ACHN (cell line): Measurements from ENCODE around the gene CHSY1.

Source experiments
- DNase-seq: peaks from one replicate; pipeline ENCODE4 v3.0.0-alpha.2; 2015
- in situ Hi-C: cut with HindIII; loops from 2 replicates; pipeline ENCODE4 v1.10.0; 2017; ENCODE audit warnings: low sequenced_read_pairs, low pct_ligation_motif_present, low pct_unique_long_range_greater_than_20kb

The CHSY1 gene

DNA sequence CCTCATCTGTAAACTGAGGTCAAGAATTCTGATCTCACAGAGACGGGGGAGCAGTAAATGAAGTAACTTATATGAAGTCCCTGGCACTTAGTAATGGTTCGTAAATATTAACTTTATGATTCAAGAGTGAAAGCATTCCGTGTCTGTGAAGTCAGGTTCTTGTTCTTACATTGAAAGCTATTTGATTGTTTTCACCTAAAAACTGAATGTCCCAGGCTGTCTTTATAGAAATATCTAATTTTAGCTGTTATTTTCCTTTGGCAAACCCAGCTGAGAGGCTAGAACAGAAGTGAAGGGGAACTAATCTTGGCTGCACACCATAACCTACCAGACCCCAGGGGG lies 84.5 kb downstream of the CHSY1 start:
- in situ Hi-C loops: no loop called here
- DNase-seq: peak; percentile 43

DNA sequence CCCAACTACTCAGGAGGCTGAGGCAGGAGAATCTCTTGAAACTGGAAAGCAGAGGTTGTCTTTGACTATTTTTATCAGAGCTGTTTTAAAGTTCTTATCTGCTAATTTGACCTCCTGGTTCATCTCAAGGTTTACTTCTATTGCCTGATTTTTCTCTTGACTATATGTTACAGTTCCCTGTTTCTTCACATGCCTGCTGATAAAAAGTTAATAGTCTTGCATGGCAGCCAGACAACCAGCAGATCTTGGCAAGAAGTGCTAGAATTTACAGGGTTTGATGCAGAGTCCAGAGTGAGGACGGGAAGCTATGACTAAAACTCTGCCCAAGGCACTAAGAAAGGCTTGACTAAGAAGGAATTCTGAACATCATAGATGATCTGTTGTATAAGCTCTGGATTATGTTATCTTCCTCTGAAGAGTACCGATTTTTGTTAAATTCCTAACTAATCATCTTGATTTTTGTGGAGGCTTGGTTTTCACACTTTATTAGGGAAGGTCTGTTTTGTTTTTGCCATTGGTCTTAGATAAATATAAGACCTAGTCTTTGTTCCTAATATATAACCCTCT lies 85.9 kb downstream of the CHSY1 start:
- in situ Hi-C loops: no loop called here
- no peak for DNase-seq

DNA sequence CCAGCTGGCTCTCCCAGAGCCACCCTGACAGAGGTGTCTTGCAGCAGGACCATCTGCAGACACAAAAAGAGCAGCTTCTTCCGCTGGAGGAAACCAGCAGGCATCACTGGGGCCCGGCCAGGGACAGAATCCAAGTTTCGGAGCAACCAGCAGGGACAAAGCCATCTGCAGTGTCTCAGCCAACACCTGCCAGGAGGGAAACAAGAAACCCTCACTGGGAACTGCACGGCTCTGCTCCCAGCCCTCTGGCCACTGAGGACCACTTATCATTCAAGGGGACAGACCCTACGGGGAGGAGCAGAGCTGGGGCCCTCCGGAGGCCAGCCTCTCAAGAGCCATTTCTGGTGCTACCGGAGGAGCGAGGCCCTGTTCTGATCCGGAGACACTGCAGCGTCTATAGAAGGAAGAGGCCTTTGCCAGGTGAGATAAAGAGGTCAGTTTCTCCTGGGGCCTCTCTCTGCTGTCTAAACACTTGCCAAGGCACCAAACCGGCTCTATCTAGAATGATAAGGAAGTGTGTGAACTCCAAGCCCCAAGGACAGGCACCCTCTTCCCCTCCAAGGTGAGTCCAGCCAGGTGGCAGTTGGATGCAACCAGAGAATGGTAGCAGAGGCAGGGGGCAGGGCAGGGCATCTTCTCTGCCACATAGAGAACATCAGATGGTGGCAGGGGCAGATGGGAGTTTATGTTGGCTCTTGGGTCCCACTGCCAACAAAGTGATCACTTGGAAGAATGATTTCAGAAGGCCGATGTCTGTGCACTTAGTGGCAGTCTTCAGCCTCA lies 89.0 kb downstream of the CHSY1 start:
- in situ Hi-C loops: no loop called here
- no peak for DNase-seq

DNA sequence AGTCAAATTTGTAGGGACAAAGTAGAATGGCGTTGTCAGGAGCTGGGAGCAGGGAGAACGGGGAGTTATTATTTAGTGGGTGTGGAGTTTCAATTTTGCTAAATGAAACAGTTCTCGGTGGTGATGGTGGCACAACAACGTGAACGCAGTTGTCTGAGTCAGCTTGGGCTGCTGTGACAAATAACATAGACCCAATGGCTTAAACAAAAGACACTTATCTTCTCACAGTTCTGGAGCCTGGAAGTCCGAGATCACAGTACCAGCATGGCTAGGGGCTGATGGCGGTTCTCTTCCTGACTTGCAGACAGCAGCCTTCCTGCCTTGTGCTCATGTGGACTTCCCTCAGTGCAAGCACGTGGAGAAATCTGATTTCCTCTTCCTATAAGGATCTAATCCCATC lies 90.2 kb downstream of the CHSY1 start:
- no peak for DNase-seq
- in situ Hi-C loops: no loop called here

DNA sequence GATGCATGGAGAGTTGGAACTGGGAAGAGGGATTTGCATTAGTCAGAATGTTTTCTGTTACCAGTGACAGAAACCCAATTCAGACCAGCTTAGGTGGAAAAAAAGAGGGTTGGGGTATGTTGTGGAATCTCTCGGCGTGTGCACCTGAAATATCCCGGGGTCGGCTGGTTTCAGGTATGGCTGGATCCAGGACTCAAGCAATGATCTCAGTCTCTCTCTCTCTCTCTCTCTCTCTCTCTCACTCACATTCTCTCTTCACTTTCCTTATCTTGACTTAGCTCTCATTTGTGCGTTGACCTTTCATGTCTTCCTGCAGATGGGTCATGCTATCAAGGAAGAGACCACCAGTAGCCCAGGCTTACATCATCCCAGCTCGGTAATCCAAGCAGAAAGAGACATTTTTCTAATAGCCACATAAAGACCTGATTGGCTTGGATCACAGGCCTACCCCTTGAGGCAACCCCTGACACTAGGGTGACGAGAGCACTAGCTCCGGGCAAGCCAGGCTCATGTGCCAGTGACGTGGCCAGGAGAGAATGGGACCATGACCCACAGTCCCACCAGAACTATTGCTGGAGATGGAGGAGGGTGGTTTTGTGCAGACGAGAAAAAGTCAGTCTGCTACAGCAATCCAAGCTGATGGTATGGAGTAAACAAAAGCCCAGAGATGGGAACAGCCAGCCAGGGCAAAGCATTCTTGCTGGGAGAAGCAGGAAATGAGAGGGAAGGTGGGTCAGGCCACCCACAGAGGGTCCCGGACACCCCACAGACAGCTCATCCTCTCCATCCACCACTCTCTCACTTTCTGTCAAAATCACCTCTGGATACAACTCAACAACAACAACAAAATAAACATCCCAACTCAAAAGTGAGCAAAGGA lies 91.7 kb downstream of the CHSY1 start:
- in situ Hi-C loops: no loop called here
- no peak for DNase-seq

DNA sequence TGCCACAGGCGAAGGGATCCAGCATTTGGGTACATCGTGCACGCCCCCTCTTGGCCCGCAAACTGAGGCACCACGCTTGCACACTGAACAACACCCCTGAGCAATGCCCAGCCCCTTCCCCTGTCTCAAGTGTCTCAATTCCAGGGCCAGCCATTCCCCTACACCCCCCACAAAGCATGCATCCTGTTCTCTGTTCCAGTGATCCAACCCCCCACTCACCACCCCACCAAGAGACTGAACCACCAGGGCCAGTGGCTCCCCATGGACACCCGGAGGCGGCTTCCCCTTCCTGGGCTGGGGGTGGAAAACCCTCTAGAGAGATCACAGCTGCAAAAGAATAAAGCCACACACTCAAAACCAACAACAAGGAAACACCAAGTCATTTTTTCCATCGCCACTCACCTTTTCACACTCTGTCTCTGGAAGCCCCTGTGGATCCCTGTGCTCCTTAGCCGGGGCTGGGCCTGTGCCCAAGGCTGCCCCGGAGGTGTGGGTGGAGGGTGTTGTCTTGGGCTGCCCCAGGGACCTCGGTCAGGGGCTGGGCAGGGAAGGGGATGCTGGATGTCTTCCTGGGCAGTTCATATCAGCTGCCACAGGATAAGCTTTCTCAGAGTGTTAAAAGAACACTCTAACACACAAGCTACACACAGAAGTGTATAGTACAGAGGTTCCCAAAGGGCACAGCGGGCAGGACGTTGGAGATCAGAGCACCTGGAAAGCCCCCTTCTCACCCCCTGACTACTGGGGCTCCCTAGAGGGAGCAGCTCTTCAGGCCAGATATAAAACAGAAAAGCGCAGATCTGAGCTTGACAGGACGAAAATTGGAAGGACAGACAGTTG lies 92.5 kb downstream of the CHSY1 start:
- no peak for DNase-seq
- in situ Hi-C loops: no loop called here

DNA sequence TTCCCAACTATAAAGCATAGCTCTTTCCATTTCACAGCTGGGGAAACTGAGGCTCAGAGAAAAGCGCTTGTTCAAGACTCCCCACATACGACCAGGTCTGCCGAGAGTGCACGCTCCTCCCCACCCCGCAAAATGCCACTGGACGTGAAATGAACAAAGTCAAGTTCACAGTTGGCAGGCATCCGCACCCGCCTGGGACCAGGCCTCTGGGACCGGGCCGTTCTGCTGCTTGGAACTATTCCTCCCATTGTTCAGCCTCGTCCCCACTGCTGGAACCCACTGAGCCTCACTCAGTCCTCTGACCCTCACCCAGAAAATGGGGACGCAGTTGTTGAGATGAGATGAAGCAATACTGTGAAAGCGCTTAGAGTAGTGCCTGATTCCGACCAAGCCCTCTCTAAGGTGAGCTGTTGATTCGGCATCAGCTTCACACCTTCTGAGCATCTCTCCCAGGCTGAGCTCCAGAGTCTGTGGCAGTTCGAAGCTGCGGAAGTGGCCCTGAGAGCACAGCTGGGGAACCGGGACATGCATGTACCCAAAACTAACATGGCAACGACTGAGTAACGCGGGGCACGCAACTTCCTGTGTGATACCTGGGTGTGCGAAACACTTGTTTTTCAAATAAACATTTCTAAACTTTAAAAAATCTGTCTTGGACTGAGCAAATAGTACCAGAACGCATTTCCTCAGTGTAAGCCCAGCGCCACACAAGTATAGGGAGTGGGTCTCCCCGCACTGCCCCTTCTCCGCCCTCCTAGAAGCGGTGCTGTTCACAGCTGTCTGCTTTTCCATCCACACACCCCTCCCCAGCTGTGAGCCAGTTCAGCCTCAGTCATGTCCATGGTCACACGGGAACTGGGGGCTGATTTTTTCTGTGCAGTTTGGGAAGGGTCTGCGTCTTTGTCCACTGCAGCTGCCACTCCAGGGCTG lies 93.4 kb downstream of the CHSY1 start:
- no peak for DNase-seq
- in situ Hi-C loops: no loop called here

DNA sequence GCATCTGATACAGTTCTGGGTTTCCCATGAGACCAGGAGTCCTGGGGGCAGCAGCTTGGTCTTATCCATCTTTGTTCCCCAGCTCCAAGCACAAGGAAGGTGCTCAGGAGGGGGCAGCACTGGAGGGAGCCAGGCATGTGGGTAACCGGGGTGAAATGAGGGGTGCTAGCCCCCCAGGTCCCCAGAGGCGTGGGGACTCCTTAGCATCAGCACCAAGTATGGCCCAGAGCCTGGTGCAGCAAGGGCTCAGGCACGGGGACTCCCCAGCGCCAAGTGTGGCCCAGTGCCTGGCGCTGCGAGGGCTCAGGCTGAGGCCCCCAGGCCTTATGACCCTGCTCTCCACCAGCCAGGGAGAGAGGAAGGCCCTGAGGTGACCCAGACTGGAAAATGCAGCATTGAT lies 94.1 kb downstream of the CHSY1 start:
- DNase-seq: no peak
- in situ Hi-C loops: no loop called here

DNA sequence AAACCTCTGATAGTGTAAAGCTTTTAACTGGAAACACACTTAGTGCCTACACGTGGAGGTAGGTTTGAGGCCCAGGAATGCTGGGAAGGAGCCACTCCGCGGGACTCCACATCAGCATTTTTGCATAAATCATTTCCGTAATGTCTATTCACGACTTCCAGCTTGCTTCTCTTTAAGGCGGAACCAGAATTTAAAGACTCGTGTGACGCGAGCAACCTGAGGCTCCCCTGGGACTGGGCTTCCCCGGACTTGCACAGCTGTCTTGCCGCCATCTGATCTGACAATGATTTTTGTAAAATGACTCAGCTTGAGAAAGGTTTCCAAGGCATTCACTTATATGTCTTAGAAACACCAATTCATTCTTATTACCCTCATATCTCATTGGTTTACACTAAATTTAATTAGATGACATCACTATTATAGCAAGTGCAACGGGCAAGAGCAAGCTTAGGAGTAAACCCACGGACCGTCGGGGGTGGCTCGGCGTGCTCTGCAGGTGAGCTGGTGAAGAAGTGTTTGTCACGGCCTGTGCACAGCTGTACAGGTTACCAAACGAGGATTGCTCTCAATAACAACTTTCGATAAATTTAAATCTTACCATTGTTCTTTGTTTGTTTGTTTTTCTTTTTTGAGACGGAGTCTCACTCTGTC lies 95.2 kb downstream of the CHSY1 start:
- DNase-seq: no peak
- in situ Hi-C loops: no loop called here

DNA sequence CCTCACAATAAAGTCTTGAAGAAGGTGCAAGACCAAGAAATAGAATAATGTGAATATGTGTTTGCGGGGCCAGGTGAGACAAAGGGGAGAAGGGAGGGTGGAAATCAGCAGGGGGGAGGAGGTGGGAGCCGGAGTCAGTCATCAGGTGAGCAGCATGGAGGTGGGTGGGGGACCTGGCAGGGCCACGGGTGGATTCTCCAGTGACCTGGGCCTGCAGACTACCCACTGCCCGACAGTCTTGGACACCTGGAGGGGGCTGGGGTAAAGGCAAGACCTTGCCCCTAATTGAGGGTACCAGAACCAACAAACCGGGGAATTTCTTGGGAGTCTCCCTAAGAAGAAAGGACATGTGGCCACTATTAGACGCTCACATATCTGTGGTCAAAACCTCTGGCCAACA lies 95.8 kb downstream of the CHSY1 start:
- in situ Hi-C loops: no loop called here
- no peak for DNase-seq

DNA sequence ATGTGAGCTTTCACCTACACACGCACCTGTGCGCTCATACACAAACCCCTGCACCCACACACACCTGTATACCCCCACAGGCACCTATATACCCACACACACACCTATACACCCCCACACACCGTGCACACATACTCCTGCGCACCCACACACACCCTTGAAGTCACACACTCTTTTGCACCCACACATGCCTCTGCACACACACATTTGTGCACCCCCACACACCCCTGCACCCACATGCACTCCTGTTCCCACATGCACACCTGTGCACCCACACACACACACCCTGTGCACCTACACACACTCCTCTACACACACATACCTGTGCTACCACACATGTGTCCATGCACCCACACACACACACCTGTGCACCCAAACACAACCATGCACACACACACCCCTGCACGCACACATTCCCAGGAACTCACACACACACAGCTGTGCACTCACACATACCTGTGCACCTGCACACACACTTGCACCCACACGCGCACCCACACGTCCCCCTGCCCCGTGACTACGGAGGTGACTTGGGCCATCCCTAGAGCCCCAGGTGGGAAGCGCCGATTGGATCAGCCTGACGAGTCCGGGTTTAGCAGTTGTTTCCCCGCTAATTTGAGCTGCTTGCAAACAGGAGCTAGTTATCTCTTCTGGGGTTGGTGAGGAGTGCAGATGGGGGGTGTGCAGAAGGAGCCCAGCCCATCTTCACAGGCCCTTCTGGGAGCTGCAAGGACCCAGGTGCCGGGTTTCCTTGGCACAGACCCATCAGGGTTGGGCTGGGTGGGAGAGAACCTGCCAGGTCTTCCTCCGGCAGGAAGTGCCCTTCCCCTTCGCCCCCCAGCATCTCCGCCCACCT lies 97.8 kb downstream of the CHSY1 start:
- no peak for DNase-seq
- in situ Hi-C loops: no loop called here

DNA sequence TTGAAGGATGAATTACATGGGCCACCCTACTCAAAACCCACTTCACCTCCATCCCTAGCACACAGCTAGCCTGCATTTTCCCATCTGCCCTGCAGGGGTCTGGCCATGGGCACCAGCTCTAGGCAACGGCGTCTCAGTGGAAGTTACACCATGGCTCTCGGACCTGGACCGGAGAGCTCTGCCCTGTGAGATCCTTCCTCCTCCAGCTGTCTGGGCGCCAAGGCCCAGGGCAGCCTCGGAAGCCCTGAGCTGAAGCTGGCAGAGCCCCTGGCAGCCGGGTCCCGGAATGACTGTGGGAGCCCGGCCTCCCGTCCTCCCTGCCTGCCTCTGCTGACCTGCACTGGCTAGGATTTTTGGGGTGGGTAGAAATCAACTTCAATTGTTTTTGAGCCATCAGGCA lies 98.9 kb downstream of the CHSY1 start:
- no peak for DNase-seq
- in situ Hi-C loops: no loop called here

DNA sequence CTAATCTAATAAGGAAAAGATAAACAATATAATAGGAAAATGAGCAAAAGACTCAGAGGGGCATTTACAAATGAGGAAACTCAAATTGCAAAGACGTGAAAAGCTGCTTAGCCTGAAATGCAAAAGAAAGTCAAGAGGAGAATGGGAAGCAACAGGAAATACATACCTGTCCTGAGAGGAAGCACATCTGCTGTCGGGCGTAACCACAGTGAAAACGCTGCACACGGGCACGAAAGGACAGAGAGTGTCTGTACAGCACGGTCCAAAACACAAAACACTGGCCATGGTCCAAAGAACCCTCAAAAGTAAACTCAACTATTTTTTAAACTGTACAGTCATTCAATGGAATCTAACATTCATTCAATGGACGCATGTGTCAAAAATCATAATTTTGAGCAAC lies 100.6 kb downstream of the CHSY1 start:
- no peak for DNase-seq
- in situ Hi-C loops: no loop called here

DNA sequence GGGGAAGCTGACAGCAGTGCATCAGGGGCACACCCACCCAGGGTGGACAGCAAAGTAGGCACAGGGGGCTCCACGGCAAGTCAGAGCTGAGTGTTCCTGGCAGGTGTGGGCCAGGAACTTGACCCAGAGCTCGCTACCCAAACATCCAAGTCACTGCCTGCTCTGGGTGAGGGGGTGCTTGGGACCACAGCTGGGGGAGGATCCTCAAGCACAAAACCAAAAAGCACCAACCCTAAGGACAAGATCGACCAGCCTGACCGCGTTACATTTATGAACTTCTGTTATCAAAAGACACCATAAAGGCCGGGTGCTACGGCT lies 101.2 kb downstream of the CHSY1 start:
- in situ Hi-C loops: no loop called here
- no peak for DNase-seq

DNA sequence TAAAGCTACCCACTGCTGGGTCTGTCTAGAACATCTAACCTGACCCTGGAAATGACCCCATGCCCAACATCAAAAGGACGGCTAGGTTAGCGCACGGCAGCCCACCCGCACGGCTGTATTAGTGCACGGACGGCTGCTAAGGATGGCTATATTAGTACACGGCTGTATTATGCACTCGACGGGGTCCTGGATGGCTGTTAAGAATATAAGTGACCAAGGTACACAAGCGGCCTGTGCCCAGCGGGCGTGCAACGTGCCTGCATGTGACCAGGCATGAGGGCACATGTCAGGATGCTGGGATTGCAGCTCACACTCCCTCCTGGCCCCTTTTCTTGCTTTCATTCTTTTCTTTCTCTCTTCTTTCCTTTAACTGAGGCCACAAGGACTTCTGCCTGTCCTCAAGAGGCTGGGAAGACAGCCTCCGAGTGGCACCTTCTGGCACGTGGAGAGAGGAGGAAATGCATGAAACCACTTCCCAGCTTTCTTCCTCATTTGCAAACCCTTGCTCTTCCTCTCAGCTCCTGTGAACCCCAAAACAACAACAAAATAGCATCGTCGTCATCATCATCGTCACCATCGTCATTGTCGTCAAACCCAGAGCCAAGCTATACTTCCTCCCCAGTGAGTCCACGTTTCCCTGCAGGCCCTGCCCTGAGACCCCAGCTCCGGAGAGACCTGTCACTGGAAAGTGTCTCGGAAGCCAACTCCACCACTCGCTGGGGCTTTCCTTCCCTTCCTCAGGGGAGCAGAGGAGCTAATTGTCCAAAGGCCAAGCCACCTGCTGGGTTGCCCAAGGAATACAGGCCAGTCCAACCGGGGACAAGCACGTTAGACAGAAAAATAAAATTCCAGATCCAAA lies 101.8 kb downstream of the CHSY1 start:
- in situ Hi-C loops: no loop called here
- DNase-seq: no peak
